HG03432 (cell line): Measurements from ENCODE around the gene CLNK.
A peak's percentile ranks its signal among the peaks of the same experiment; 100 is the strongest.

ENCODE experiments used
- ATAC-seq: cut with Tn5 transposase; IDR thresholded peaks from one replicate; pipeline ENCODE4 v1.9.1; 2021; ENCODE audit warnings: mild to moderate bottlenecking, moderate library complexity; ENCODE audit not compliant: unreplicated experiment

The CLNK gene

DNA sequence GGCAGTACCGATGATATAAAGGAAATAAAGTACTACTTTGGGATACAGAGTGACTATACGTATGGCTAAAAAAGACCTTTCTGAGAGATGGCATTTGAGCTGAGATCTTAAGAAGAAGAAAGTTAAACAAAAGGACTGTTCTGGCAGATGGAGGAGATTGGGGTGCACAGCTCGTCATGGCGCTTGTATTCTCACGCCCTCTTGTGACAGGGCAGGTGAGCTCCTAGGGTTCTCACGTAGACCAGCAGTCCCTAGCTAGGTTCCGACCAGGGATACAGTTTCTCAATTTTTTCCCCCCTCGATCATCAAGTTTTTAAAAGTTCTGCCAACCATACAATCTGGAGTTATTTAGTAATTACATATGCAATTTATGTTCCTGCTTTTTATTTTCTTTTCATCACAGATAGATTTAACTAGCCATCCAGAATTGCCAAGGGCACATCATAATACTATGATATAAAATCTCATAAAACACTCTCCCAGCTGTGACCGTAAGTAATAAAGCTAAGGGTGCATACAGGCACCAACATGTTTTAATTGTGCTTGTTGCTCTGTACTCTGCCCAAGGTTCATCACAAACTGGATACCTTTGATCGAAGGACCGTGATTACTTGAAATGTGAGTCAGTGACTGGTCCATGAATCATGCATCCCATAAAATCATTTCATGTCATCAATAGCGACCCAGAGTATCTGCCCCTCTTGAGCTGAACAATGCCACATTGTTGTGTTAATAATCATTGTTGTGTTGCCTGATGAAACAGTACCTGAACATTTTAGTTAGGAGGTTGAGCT lies 157.9 kb downstream of the CLNK start:
- no peak for ATAC-seq

DNA sequence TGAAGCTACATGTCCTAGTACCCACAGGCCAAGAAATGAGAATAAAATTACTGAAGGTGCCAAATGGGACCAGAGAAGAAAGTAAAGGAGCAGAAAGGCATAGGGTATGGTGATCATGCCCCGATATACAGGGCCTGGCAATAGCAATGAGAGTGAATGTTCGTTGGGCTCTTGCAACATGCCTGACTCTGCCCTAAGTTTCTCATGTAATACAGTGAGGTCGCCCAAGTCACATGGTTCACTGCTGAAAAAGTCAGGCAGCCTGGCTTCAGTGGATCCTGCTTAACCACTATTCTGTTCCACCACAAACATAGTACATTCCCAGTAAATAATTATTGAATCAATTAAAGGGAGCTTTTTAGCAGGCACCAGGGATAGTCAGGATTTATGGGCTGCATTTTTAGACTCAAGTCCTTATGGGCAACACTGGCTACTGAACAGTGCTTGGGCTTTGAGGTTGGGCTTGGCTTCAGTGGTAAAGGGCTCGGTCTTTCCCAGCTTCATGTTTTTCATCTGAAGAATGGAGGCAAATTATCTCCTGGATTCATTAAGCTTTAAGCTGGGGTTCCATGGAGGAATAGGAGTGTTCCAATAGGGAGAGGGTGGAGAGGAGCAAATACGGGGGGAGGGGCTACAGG lies 160.3 kb downstream of the CLNK start:
- ATAC-seq = no peak

DNA sequence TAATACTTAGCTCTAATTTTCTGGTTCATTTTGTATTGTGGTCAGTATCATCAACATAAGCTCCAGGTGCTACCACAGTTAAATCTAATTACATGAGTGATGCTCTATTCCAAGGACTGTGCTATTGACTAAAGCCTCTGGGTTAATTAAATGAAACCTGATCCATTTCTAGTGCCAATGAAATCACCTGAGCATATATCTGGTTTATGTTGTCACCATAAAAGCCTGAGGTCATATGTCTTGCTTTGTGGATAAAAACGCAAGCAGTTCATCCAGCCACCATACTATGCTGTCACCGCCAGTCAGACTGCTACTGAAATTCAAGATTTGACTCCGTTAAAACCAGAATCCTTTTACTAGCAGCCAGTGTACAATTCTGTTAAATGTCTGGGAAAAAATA lies 163.1 kb downstream of the CLNK start:
- ATAC-seq = no peak

DNA sequence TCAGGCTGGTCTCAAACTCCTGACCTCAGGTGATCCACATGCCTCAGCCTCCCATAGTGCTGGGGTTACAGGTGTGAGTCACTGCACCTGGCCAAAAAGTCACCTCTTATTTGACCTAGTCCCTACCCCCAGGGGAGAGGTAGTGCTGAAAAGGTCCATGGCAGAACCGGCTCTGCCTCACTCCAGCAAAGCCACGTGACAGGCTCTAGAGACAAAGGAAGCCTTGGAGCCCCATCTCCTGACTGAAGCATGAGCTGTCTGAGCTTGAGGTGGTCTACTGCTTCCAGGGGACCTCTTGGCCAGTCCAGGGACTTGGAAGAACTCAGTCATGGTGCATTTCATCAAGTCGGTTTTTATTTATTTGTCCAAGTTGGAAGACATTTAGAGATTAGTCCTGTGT lies 174.8 kb downstream of the CLNK start:
- no peak for ATAC-seq

DNA sequence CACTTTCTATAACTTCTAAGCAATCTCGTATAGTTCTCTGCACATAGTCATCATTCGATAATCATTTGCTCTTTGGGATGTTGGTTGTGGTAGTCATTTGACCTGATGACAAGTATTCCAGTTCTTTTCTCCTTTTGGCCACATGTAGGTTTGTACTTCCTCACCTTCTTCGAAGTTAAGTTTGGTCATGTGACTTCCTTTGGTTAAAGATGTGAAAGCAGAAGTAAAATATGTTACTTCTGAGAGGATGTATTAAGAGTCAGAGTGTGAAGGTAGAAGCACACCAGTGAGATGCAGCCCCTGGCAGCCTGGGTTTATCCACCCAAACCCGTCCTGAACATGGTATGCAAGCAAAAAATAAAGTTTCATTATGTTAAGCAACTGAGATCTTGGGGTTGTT lies 178.5 kb downstream of the CLNK start:
- ATAC-seq = no peak

DNA sequence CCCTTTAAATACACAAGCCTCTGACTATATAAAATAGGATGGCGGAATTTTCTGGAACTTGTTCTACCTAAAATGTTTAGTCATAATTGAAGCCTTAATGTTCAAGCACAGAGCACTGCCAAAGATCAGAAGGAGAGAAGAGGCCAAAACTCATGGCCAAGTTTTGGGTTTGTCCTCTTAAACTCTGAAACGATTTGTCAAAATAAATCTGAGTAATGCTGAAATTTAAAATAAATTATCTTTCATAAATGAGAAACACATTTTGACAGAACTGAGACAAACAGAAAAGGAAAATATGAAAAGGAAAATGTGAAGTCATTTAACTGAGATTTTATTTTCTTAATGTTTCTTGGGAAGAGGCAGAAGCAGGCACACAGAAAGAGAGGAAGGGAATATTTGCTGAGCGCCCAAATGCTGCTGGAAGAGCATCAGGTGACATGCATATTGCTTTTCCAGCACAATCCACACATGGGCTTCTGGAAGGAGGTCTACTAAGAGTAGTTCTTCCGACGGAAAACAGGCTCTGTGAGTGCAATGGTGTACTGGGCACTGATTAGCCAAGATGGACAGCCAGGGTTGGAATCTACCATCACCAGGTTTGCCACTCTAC lies 179.9 kb downstream of the CLNK start:
- no peak for ATAC-seq

DNA sequence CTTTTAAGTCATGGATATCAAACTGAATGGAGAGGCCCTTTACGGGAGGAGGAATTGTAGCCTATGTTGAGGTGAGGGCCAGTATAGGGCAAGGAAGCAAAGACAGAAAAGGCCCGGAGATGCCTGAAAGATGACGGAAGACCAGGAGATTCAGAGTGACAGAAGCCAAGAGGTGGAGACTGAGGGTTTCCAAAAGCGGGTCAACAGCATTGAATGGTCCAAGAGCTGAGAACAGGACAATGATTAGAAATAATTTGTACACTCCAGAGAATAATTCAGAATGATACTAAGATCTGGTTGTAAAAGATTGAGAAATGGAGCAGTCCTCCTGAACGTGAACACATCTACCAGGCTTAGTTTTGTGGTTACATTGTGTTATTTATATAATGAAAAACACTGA lies 181.9 kb downstream of the CLNK start:
- no peak for ATAC-seq

DNA sequence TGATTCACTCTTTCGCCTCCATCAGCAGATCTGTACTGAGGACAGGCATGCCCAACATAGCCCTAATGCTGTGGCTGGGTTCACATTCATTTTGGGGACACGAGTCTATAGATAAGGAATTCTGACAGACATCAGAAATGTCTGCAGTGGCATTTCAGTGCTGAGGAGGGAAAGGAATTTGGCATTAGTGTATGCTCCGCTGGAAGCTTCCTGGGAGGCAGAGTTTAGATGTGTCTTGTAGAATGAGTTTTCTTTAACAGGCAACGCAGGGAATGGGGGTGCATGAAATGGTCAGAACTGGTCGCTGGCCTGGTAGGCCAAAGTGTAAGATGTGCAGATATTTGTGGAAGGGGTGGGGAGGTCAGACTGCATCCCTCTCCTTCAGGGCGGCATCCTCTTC lies 183.8 kb downstream of the CLNK start:
- no peak for ATAC-seq

DNA sequence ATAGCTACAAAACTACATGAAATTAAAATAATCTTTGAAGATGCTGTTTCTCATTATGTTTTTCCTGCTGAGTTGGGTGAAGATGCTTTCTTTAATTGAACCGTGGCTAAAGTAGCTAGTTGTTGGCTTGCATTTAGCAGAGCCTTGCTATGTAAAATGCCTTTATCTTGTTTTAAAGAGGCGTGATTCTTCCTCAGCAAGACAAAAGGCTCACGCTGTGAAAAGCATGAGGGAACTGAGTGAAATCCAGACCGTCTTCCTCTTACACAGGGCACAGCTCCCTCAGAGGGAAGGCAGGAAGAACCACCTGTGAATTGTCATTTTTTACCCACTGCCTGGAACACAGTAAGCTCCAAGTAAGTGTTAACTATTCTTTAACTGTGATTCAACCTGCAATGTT lies 188.4 kb downstream of the CLNK start:
- ATAC-seq = no peak

DNA sequence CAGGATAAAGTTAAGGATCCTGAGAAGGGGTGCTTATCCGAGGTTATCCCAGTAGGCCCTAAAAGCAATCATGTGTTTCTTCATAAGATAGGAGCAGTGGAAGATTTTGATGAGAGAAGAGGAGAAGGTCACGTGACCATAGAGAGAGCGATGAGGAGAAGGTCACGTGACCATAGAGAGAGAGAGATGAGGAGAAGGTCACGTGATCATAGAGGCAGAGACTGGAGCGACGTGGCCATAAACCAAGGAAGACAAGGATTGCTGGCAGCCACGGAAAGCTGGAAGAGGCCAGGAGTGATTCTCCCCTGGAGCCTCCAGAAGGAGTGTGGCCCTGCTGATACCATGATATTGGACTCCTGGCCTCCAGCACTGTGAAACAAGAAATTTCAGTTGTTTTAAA lies 188.9 kb downstream of the CLNK start:
- ATAC-seq = no peak

DNA sequence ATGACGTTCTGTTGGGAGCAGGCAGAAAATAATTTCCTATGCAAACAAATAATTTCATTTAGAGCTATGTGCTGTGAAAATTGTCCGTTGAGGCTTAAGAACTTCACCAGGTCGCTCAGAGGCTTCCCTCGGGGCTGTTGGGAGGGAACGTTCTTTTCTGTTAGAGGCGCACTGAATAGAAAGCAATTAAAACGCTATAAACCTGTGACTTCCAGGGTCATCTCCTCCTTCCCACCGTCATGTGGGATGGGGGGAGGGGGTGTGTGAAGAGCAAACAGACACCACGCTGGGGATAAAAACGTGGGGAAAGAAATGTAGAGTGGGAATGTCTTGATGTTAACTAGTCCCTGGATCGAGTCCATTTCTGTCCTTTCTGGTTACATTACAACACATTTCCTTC lies 192.1 kb downstream of the CLNK start:
- ATAC-seq = no peak

DNA sequence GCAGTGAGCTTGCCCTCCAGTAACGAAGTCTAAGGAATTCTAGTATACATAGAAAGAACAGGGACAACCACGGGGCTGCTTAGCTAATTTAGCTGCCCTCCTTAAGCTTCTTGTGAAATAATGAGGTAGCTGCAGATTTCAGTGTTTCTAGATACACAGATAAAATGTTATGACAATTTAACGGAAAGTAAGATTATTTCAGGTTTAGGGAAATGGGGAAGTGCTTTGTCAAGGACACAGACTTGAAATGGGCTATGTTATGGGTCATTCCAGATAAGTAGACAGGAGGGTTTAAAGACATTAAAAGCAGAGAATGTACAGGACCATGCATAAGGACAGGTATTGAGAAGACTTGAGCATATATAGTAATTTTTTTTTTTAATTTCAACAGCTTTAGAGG lies 193.2 kb downstream of the CLNK start:
- no peak for ATAC-seq

DNA sequence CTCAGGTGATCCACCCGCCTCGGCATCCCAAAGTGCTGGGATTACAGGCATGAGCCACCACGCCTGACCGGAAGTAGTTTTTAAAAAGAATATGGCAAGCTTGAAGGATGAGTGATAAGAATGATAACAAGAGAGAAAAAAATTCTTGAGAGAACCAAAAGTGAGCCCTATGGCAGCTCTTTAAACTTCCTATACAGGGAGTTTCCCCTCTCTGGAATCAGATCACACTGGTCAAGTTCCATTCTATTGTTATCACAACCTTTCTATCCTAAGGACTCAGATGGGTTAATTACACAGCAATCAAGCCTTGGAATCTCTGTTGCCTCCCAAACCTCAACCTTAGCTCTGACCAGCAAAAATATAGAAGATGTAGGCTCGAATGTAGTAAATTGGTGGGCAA lies 193.6 kb downstream of the CLNK start:
- ATAC-seq = no peak

DNA sequence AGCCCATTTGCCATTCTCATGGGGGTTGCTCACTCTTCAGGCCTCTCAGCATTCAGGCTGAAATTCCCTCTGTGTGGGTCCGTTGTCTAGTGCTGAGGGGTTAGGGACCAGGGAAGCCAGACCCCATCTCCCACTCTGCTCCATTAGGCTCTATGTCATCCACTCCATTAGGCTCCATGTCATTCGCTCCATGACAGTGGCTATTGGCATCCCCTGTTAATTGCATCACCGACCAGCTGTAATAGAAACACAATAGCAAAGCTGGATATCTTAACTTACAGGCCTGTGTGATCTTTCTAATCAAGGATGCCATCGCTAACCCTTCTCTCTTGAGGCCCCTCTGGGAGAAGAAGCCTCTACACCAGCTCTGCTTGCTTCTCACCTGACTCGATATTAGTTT lies 201.7 kb downstream of the CLNK start:
- no peak for ATAC-seq

DNA sequence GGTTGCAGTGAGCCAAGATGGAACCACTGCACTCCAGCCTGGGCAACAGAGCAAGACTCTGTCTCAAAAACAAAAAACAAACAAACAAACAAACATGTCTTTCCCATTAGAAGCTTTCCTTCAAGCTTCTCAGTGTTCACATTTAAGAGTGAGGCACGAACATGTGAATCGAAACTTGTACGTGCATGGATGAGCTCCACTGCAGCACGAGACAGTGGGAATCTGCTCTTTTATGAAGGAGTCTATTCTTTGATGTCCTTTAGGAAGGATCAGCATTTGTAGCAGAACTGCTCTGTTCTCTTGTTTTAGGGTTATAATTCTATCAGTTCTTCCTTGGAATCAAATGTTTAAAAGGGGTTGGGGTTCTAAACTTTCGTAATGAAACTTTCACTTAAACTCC lies 204.0 kb downstream of the CLNK start:
- no peak for ATAC-seq

DNA sequence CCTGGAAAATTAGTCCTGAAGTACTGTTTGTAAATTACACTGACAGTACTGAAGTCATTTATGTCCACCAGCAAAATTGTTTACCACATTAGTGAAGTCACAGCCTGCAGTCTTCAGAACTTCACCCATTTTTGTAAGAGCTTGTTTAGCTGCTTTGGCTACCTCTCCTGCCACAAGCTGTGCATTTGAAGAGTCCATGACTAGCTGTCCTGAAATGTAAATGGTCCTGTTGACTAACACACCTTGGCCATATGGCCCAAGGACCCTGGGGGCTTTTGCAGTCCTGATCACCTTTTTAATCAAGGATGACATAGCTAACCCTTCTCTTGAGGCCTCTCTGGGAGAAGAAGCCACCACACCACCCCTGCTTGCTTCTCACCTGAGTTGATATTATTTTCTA lies 205.9 kb downstream of the CLNK start:
- ATAC-seq = no peak

DNA sequence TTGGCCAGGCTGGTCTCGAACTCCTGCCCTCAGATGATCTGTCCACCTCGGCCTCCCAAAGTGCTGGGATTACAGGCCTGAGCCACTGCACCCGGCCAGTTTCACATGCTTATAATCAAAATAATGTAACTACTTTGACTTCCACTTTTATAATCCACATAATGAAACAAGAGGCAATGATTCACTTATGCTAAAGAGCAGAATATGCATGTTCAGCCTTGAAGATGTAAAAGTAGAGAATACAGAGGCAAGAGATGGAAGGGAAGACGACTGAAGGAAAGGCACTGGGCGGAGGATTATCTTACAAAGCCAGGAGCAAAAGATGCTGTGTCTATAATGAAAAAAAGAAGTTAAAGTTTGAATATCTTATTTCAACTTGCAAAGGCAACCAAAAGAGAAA lies 214.1 kb downstream of the CLNK start:
- ATAC-seq = no peak

DNA sequence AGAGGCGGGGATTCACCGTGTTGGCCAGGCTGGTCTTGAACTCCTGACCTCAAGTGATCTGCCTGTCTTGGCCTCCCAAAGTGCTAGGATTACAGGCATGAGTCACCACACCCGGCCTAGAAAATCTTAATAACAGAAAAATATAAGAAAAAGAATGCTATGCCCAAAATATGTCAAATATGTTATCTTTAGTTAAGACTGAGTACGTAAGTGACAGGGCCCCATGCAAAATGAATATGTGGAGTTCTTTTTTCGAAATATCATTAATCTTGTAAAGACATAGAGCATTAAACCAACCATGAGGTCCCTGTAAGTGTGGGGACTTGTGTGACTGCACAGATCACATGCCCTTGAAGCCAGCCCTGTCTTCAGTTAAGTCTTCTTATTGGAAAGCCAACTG lies 218.4 kb downstream of the CLNK start:
- ATAC-seq = no peak

DNA sequence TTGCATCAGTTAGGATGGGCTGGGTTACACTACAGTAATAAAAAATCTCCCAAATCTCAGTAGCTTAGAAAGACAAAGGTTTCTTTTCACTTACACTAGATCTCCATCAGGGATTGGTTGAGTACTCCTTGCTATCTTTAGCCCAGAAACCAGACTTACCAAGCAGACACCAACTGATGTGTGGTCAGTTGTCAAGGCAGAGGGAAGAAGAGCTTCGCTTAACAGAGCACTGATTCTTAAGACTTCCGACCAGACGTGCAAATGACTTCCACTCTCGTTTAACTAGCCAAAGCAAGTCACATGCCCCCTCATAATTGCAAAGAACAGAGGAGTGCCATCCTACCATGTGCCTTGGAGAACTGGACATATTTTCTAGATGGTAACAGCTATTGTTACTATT lies 221.7 kb downstream of the CLNK start:
- ATAC-seq = no peak

DNA sequence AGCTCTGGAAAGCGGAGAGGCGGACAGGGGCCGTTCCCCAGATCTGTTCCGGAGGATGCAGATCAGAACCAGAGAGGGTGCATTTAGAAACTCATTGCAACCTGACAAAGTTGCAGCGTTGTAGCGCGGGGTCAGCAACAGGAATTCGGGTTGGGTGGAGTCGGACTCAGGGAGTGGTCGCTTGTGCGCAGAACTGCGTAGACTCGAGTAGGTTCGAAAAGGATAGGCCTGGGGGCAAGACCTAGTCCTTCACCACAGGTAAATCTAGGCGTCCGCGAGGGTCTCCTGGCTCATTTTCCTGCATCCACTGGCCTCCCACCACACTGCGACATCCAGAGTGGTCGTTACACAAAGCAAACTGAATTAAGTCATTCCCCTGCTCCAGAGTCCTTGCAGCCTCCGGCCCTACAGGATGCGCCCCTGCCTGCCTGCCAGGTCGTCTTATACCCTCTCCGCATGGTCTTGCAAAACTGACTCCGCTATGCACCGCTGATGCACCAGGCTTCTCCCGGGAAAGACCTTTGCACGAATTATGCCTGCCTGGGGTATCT lies 222.6 kb downstream of the CLNK start:
- no peak for ATAC-seq

DNA sequence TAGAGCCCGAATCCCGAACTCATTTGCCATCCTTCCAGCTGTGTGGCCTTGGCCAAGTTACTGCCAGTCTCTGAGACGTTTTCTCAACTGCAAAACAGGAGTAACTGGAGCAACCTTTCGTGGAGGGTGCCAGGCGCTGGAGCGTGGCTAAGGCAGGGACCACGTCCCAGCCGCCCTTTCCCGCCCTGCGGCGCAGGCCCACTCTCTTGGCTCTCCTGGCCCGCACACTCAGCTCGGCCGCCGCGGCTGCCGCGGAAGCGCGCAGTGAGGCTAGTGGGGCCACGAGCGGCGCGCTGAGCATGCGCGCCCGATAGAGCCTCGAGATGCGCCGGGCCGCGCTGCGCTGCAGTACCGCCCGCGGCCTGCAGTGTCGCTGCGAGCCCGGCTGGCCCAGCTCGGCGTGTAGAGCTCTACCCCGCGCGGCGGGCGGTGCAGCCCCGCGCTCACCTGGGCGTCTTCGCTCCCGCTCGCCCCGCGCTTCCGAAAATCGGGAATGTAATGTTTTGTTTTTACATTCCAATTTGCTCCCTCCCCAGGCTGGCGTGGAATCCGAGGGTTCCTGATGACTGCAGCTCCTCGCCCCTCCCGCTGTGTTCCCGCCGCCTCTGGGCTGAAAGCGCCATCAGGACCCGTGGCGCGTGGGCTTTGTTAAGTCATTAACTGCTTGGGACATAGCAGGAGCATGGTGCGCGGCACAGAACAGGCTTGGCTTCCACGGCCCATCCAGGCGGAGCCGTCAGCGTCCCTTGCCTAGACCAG lies 223.3 kb downstream of the CLNK start:
- peak; percentile 71 for ATAC-seq
